Stimulated activated CD4-positive, alpha-beta T cell treated with anti-CD3 and anti-CD28 coated beads, Interleukin-1b, Interleukin-23, amount 100 ng/mL, for 4 hours (primary cell): ENCODE data around the gene FCER2.
A peak's percentile ranks its signal among the peaks of the same experiment; 100 is the strongest.

Experiments
- DNase-seq, 2 donors: peaks; one replicate each; pipeline ENCODE4 v3.0.0-alpha.2; 2020; ENCODE audit warnings: low read depth in 2 of 2

Gene FCER2

DNA sequence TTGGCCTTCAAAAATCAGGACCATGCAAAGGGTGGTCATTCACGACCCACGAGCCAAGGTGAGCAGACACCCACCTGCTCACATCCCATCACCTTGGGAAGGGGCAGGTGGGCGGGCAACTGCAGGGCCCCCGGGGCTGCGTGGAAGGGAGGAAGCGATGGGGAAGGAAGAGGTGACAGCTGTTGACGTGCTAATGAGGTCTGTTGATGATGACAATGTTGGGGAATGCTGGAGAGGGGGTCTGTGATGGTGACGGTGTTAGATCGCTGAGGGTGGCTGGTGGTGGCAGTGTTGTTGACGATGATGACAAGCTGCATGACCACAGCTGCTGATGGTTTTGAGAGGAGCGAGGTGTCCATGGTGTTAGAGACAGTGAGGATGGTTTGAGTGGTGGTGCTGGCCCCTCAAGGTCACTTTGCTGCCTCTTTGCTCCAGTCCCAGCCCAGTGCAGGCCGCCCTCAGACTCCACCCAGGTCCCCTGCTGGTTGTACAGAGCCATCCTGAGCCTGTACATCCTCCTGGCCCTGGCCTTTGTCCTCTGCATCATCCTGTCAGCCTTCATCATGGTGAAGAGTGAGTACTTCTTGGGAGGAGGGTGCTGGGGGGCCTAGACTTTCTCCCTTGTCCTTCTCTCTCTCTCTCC lies 24.1 kb downstream of the FCER2 start:
- no peak for DNase-seq

DNA sequence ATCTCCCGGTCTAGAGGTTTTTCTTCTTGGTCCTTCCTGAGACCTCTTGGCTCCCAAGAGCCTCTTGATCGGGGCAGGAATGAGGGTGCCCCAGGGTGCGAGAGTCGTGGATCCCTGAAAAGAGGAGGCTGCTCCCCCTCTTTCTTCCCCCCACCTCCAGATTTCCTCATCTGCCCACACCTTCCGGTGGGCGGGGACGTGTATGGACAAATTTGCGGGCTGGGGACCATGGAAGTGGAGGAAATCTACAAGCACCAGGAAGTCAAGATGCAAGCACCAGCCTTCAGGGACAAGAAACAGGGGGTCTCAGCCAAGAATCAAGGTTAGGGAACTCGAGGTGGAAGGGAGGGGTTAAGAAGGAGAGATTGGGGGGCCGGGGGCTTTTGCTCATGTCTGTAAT lies 25.1 kb downstream of the FCER2 start, which contains the start of gene MCEMP1:
MCEMP1 (plus strand) TSS at position 237 of the 400 bp plus-strand sequence; CDS start at position 268, 31 bp downstream.
- DNase-seq: no peak

DNA sequence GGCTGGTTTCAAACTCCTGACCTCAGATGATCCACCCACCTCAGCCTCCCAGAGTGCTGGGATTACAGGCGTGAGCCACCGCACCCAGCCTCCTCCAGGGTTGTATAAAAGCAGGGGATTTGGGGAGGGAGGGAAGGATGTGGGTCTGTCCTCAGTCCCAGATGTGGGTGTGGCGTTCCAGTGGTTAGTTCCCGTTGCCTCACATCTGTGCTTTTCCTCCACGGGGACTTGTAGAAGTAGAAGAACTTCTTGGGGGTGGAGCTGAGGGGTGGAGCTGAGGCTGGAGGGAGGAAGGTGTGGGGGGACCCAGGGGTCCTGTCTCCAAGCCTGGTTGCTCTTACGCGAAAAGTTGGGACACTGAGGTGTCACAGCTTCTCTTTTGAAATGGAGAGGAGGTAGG lies 25.6 kb downstream of the FCER2 start:
- DNase-seq: no peak

DNA sequence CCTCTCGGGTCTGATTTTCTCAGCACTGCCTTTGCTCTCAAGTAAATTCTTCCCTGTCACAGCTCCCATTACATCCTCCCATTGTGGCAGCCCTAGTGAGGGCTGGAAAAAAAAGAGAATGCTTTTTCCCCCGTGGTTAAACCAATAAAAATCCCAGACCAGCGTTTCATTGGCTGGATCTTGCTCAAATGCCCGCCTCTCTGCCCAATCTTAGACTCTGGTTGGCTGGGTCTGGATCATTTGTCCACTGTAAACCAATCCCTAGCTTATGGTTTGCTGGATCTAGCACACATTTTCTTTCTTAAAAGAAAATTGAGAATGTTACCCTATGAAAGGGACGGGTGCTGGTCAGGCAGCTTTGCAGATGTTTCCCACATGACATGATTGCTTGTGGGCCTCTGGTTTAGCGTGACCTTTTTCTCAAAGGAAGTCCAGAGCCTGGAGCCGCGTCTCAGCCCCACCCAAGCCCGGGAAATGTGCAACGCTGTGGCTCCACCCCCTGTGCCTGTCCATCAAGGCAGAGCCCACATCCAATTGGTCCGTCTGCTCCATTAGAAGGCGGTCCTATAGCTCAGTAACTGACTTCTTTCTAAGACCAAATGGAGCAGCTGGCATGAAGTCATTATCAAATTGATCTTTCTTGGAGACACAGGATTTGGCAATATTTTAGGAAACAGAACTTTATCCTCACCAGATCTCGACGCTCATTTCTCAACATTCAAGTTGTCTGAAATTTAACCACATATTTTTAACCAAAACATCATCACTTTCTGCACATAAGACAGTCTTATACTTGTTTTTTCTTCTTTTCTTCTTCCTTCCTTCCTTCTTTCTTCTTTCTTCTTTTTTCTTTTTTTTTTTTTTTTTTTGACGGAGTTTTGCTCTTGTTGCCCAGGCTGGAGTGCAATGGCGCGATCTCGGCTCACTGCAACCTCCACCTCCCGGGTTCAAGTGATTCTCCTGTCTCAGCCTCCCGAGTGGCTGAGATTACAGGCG lies 27.6 kb downstream of the FCER2 start:
- DNase-seq: no peak

DNA sequence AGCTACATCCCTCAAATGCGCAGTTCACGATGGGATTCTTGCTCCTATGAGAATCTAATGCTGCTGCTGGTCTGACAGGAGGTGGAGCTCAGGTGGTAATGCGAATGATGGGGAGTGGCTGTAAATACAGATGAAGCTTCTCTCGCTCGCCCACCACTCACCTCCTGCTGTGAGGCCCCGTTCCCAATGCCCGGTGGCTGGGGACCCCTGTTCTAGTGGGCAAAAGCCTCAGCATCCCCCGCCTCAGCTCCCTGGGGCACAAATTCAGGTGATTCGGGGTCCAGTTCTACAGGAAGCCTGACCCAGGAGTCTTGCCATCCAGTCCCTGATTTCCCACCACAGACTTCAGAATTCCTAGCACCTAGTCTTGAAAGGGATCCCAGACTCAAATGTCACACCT lies 29.4 kb downstream of the FCER2 start:
- DNase-seq: no peak

DNA sequence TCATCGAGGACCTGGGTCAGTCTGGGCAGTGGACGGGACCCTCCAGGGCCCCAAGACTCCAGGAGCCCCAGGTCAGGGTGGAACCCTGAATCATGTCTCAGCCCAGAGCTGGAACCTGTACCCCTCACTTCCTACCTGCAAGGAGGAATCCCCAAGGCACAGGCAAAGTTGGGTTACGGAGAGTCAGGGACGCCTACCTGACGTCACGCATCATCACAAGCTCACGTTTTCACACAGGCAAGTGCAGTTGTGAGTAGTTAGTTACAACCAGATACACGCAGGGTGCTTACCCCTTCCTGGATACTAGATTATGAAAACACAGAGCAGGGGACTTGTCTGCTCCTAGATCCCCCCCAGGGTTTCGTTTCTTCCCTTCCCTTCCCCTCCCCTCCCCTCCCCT lies 31.1 kb downstream of the FCER2 start:
- no peak for DNase-seq

DNA sequence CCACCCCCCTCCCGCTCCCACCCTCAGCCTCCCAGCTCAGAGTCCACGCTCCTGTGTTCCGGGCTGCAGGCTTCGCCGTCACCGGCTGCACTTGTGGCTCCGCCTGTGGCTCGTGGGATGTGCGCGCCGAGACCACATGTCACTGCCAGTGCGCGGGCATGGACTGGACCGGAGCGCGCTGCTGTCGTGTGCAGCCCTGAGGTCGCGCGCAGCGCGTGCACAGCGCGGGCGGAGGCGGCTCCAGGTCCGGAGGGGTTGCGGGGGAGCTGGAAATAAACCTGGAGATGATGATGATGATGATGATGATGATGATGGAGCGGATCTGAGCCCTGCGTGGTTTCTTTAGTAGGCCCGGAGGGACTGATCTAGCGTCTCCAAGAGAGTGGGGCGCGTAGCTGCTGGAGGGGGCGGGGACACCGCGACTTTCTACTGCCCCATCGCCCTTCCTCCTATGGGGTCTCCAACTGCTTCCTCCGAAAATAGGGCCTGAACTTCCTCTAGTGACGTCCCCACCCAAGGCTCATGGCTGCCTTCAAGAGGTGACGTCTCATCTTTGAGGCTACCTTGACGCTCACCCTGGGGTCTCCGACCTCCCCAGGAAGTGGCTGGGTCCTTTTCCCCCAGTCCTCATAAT lies 31.7 kb downstream of the FCER2 start:
- no peak for DNase-seq

DNA sequence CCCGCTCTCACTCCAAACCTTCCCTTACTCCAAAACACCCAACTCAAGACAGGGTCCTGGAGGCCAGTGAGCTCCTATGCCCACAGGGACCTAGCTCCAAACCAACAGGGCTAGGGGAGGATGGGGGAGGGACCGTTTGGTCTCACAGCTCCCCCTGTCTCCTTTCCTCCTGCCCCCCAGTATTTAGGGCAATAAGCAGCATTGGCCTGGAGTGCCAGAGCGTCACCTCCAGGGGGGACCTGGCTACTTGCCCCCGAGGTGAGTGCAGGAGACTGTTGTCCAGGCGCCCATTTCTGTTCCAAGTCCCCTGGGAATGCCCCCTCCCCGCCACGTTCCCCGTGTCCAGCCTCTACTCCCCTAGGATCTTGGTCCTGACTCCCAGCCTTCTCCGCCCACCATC lies 32.3 kb downstream of the FCER2 start:
- no peak for DNase-seq

DNA sequence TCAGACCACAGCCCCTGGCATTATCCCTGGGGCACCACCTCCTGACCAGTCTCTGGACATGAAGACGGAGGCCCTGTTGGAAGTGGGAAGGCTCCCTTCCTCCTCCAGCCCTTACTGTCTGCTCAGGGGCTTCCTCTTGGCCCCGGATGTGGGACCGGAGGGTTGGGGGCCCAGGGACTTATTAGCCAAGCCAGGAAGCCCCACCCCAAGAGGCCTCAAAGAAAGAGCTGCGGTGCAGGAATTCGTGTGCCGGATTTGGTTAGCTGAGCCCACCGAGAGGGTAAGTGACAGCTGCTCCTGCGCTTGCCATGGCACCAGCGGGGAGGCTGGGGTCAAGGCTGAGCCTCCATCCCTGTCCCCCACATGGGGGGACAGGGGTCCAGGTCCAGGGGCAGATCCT lies 33.1 kb downstream of the FCER2 start, which contains the start of gene RETN:
RETN (plus strand) TSS at position 208 of the 400 bp plus-strand sequence. CDS start 278 bp downstream, outside the sequence.
- DNase-seq: no peak

DNA sequence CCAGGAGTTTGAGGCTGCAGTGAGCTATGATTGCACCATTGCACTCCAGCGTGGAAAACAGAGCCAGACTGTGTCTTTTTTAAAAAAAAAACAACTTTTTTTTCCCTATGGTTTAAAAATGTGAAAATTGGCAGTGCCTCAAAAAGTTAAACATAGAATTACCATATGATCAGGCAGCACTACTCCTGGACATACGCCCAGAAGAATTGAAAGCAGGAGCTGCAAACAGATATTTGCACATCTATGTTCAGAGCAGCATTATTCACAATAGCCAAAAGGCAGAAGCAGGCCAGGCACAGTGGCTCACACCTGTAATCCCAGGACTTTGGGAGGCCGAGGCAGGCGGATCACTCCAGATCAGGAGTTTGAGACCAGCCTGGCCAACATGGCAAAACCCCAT lies 36.9 kb downstream of the FCER2 start:
- DNase-seq: no peak

DNA sequence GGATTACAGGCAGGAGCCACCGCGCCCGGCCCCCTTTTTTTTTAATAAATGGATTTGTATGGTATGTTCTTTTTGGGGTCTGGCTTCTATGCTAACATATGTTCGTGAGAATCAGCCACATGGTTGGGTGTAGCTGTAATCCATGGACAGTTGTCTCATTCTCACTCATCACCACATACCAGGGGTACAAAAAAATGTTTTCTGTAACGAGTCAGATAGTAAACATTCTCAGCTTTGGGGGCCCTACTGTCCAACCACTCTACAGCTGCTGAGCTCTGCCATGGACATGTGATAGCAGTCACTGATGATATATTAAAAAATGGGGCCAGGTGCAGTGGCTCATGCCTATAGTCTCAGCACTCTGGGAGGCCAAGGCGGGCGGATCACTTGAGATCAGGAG lies 38.2 kb downstream of the FCER2 start:
- DNase-seq: no peak

DNA sequence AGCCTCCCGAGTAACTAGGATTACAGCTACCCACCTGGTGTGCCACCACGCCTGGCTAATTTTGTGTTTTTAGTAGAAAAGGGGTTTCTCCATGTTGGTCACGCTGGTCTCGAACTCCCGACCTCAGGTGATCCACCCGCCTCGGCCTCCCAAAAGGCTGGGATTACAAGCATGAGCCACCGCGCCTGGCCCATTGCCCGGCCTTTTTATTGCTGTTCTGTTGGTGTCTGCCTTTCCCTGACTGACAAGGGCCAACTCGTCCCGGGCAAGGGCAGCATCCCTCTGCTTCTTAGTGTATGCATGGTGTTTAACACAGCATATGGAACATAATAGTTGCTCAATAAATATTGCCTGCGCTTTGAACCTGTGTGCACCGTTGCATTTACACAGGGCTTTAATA lies 39.3 kb downstream of the FCER2 start:
- no peak for DNase-seq

DNA sequence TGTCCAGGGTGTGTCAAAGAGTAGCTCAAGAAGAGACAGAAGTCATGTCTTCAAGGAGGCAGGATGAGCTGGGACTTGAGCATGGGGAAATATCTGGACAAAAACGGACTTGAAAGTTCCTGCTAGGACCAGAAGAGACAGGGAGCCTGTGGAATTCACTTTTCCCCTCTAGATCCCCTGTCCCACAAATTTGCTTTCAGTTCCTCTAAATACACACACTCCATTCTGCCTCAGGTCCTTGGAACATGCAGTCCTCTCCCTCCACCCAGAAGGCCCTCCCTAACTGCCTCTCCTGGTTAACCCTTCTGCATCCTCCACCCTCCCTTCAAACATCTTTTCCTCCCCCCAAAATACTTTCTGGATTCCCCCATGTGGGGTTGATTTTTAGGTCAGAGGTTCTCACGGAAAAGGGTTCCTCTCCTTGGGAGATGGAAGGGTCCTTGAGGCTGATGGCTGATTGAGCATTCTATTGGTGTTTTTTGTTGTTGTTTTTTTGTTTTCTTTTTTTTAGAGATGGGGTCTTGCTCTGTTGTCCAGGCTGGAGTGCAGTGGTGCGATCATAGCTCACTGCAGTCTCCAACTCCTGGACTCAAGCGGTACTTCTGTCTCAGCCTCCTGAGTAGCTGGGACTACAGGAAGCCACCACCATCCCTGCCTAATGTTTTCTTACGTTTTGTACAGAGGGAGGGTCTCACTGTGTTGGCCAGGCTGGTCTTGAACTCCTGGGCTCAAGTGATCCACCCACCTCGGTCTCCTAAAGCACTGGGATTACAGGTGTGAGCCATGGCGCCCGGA lies 40.0 kb downstream of the FCER2 start:
- no peak for DNase-seq

DNA sequence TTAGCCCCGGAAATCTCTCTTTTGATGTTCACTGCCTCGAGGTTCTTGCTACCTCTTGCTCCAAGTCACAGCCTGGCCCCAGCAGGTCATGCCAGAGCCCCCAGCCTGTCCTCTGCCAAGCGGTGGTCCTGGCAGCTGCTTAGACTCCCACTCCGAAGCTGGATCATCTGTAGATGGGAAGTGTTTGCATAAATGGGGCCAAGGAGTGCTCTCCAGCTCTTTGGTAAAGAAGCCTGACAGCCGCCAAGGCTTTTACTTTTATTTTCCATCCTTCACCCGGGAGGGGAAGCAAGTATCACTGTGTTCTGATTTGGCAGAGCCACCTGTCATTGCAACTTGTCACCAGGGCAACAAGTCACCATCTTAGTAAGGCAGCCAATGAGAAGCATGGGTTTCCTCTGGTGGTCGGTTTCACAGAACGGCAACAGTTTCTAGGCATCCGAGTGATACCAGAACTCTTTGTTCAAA lies 43.7 kb downstream of the FCER2 start:
- no peak for DNase-seq

DNA sequence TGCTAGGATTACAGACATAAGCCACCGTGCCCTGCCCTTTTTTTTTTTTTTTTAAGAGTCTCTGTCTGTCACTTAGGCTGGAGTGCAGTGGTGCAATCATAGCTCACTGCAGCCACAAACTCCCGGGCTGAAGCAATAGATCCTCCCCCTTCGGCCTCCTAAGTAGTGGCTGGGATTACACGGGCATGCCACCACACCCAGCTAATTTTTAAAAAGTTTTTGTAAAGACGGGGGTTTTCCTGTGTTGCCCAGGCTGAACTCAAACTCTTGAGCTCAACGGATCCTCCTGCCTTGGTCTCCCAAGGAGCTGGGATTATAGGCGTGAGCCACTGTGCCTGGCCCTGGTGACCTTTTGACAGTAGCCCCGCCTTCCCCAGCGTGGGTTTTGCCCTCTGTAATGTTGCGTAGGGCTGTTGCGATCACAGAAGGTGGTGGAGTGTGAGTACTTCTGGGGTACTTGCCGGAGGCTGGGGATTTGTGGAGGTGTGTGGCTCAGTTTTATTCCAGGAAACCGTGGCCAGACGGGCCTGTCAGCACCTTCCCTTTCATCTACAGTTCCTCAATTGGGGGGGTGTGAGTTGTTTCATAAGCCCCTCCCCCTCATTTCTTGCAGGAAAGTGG lies 44.7 kb downstream of the FCER2 start:
- DNase-seq: no peak

DNA sequence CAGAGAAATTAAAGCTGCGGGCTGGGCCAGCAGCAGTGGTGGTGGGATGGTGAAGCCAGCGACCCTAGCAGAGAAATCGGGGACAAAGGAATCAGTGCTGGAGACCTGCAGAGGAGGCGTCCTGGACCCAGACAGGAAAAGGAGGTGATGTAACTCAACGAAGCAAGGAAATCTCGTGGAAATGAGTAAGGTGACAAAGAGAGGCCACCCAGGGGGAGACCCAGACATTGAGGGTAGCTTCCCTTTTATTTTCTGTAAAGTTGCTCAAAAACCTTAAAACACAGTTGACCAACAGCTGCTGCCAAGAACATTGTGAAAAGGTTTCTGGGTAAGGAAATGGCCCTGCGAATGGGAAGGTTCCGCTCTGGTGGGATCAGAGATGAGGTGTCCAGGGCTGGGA lies 46.4 kb downstream of the FCER2 start:
- DNase-seq: no peak

DNA sequence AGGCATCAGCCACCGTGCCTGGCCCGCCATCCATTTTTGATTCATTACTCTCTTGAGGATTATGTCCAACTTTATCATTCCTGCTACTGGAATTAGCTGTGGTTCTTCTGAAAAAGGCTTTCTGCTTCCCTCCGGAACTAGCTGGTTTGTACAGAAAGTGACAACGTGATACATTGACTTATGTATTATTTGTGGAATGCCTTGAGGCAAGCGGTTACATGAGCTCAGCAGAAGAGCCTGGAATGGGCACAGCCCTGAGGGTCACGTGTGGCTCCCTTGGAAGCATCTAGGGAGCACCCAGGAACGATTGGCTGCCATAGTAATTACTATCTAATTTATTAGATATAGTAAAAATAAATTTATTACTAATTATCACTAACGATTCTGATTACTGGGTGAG lies 47.5 kb downstream of the FCER2 start:
- DNase-seq: no peak

DNA sequence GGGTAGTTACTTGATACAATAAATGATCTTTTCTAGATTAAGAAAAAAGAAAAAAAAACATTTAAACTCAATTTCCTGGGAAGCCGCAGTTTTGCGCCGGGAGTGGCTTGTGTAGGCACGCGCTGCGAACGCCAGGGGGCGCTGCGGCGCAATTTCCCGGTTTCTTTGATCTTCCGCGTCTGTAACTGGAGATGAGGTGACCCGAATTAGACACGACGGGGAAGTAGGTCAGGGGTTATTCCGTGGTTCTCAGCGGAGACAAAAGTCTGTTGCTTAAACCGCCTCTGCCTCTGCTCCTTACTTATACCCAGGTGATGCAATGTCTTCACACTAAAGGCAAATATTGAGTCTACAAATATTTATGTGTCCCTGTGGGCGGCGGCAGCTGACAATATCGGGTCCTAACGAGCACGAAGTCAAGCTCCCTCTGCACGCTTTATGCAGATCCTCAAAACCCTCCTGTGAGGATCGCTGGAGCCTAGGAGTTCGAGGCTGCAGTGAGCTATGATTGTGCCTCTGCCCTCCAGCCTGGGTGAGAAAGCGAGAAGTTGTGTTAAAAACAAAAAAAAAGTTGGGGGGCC lies 49.8 kb downstream of the FCER2 start:
- DNase-seq: peak; percentile 83 to 86

DNA sequence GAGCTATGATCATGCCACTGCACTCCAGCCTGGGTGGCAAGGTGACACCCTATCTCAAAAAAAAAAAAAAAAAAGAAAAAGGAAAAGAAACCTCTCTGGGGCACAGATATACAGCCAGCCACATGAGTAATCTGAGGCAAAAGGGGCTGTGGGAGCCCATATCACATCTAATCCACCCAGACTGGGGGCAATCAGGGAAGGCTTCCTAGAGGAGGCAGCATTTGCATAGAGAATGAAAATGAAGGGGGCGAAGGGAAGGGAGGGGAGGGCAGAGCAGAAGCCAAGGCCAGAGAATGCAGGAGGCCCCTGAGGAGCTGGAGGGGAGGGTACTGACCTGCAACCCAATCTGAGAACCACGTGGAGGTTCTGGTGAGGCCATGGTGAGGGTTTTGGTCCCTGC lies 51.8 kb downstream of the FCER2 start:
- no peak for DNase-seq

DNA sequence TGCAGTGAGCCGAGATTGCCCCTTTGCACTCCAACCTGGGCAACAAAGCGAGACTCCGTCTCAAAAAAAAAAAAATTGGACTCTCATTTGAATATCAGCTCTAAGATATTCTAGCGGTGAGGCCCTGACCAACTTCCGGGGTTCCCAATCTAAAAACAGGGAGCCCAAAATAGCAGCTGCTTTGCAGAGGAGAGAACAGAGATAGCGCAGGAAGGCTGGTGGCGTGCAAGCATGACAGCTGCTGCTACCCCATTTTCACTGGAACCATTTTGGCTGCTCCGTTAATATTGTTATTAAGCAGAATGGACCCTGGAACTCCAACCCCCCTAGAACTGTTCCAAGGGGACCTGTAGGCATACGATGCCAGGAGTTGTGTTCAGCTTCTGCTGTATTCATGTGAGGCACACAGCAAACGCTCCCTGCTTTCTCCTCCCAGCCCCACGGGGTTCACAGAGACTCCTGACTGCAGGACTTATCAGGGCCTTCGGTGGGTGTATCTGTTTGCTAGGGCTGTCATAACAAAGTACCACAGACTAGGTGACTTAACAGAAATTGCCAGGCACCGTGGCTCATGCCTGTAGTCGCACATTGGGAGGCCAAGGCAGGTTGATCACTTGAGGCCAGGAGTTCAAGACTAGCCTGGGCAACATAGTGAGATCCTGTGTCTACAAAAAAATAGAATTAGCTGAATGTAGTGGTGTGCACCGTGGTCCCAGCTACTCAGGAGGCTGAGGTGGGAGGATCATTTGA lies 53.5 kb downstream of the FCER2 start:
- no peak for DNase-seq
